Epidermal melanocyte (primary cell): ENCODE results near the gene SPSB4.
"Not testable (repeated sequence)": the region's sequence is repeated elsewhere in the genome, so short reads cannot be mapped to it uniquely, and the experiment has no call there.

ENCODE experiments used
- DNase-seq: peaks from one replicate; pipeline ENCODE4 v3.0.0; 2011; ENCODE audit warnings: low spot score; ENCODE audit not compliant: insufficient read length

Gene SPSB4

DNA sequence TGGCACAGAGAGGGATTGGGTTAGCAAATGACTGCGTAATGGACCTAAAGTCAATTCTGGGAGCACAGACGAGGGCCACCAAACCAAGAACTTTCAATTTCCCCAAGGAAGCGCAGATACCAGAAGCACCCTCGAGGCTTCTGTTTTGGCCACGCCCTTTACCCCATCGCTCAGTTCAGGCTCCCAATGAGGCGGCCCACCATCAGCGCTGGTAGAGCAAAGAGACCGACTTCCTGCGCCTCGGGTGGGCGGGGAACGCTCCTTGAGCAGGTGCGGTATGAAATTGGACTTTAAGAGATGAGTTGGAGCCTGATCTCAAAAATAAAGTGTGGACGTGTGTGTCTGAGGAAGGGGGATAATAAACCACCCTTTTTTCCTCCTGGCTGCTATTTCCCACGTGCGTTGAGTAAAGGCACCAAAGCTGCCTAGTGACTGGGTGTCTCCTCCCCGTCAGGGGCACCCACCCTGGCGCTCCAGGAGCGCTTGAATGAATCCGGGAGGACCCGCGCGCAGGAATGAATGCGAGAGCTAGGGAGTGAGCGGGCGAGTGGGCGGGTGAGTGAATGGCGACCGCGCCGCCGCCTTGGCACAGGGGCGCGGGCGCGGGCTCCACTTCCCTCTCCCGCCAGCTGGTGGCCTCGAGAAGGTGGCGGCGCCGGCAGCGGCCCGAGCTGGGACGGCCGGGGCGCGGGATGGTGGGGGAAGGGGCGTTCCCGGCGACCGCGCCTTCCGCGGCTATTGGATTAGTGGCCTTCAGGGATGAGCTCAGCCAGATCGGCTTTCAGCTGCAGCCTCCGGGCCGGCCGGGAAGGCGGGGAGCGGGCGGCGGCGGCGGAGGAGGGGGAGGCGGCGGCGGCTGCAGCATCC lies at the start of gene SPSB4:
Gene SPSB4 (plus strand): TSS at position 772 of the 867 bp plus-strand sequence. CDS start 14,758 bp downstream, outside the sequence.
- no peak for DNase-seq

DNA sequence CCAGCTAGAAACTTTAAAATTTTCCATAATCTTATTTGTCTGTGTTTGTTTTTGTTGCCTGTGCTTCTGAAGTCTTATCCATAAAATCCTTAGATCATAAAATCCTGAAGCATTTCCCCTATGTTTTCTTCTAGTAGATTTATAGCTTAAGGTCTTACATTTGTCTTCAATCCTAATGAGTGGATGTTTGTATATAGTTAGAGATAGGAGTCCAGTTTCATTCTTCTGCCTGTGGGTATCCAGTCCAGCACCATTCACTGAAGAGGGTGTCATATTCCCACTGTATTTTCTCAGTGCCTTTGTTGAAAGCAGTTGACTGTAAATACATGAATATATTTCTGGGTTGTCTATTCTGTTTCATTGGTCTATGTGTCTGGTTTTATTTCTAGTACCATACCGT lies 44.8 kb upstream of the SPSB4 start:
- DNase-seq = no peak

DNA sequence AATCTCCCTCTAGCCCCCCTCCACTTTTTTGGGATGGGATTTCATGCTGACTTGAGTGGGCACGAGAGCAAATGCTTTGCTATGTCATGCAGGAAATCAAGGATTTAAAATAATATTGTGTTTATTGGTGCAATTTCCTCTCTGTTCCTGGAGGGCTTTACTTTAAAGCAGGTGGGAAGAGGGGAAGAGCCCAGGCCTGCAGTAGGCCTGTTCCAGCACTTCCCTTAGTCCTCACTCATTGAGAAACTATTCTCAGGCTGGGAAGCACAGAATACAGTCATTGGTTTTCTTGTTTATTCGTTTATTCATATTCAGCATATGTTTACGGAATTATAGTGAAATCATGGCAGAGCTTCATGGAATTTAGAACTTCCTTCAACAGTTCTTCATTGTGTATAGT lies 41.7 kb upstream of the SPSB4 start:
- DNase-seq = no peak

- DNase-seq = no peak
These were observed 39.7 kb upstream of the SPSB4 start for GRCh38 chr3:141011232-141011996.

DNA sequence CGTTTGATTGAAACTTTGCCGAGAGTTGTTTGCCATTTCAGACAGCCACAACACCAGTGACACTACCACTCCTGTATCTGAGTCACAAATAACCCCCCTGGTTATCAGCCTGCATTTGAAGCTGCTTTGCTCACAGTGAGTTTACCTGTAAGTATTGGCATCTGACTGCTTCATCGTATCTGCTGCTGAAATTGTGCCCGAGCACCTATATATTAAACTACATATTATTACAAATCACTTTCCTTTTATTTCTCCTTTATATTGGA lies 39.2 kb upstream of the SPSB4 start:
- no peak for DNase-seq

GRCh38 chr3:141012571-141012970 lies 38.6 kb upstream of the SPSB4 start:
- DNase-seq = no peak

- no peak for DNase-seq
These were observed 35.7 kb upstream of the SPSB4 start for GRCh38 chr3:141015481-141015880.

DNA sequence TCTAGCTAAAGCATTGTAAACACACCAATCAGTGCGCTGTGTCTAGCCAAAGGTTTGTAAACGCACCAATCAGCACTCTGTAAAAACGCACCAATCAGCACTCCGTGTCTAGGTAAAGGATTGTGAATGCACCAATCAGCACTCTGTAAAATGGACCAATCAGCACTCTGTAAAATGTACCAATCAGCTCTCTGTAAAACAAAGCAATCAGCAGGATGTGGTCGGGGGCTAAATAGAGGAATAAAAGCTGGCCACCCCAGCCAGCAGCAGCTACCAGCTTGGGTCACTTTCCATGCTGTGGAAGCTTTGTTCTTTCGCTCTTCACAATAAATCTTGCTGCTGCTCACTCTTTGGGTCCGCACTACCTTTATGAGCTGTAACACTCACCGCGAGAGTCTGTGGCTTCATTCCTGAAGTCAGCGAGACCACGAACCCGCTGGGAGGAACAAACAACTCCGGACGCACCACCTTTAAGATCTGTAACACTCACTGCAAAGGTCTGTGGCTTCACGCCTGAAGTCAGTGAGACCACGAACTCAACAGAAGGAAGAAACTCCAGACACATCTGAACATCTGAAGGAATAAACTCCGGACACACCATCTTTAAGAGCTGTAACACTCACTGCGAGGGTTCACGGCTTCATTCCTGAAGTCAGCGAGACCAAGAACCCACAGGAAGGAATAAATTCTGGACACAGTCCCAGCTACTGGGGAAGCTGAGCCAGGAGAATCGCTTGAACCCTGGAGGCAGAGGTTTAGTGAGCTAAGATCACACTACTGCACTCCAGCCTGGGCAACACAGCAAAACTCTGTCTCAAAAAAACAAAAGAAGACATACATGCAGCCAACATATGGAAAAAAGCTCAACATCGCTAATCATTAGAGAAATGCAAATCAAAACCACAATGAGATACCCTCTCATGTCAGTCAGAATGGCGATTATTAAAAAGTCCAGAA lies 33.5 kb upstream of the SPSB4 start:
- DNase-seq = not testable (repeated sequence)

- DNase-seq = no peak
These were observed 31.9 kb upstream of the SPSB4 start for GRCh38 chr3:141019244-141019643.

GRCh38 chr3:141020143-141020830 lies 30.9 kb upstream of the SPSB4 start:
- DNase-seq = no peak

- DNase-seq = no peak
These were observed 29.9 kb upstream of the SPSB4 start for GRCh38 chr3:141021261-141021660.

- DNase-seq = no peak
These were observed 20.9 kb upstream of the SPSB4 start for GRCh38 chr3:141030296-141030695.

GRCh38 chr3:141039589-141039988 lies 11.6 kb upstream of the SPSB4 start:
- no peak for DNase-seq

GRCh38 chr3:141044695-141045641 lies 6.2 kb upstream of the SPSB4 start:
- no peak for DNase-seq

DNA sequence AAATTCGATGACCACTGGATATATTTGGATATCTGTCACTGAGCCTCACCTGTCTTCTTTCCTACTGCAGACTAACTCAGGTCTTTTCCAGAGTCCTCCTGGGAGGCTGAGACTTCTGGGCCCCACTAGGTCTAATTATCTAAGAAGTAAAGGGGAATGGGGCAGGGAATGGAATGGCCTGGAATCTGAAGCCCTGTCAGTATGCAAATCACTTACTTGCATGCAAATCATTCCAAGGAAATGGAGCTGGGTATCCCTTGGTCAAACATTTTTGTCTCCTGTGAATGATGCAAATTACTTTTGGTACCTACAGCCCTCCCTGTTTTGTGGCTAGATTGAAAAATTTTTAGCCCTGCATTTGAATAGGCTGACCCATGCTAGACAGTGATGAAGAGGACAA lies 5.3 kb upstream of the SPSB4 start:
- DNase-seq = no peak

DNA sequence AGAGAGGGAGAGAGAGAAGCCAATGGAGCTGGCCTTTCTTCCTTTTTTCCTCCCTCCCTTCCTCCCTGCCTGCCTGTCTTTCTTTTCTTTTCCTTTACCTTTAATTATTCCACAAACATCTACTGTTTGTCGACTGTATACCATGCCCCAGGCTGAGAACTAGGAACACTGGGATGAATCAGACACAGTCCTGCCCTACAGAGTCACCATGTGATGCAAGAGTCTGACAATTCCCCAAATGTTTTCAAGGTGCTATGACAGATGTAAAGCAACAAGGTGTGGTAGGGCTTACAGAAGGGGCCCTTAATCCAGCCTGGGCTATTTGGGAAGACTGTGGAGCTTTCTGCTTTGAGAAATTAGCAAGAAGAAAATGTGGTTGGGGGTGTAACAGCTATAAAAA lies 4.0 kb upstream of the SPSB4 start:
- no peak for DNase-seq

GRCh38 chr3:141049681-141050080 lies 1.5 kb upstream of the SPSB4 start:
- DNase-seq = no peak

GRCh38 chr3:141051443-141052200 lies 475 bp downstream of the SPSB4 start:
- no peak for DNase-seq
